ENCODE measurements around the gene FSCB.

The FSCB gene

GRCh38 chr14:44462381-44462780, 44.7 kb downstream of the FSCB start:
- Histone ChIP-seq H3K9me3 (ENCODE audit: control insufficient read depth, low read length) (no peaks in the 10 kb centered on the region), H3K4me1 (no peaks in the 10 kb centered on the region), H3K4me3 (ENCODE audit: low read depth, low read length) (no peak overlapping the region), H3K9ac (no peak overlapping the region), H3K79me2 (no peaks in the 10 kb centered on the region), H3K36me3 (ENCODE audit: control insufficient read depth, insufficient read depth, low read length) (no peaks in the 10 kb centered on the region), H3K27me3 (ENCODE audit: control insufficient read depth, insufficient read depth, low read length) (no peaks in the 10 kb centered on the region), H3K4me2 (ENCODE audit: low read length) (no peak overlapping the region), H2AFZ (no peak overlapping the region), H3K27ac (no peak overlapping the region)
- no peak for TF ChIP-seq CTCF (IDR thresholded peaks at IDR 0.05)

- H3K79me2 ChIP-seq = no peaks in the 10 kb centered on the region
- no peak overlapping the region for H2AFZ ChIP-seq
- H3K4me1 ChIP-seq = no peaks in the 10 kb centered on the region
- H3K4me3 ChIP-seq (ENCODE audit: low read depth, low read length) = no peak overlapping the region
- no peak overlapping the region for H3K9ac ChIP-seq
- no peaks in the 10 kb centered on the region for H3K36me3 ChIP-seq (ENCODE audit: control insufficient read depth, insufficient read depth, low read length)
- H3K9me3 ChIP-seq (ENCODE audit: control insufficient read depth, low read length) = no peaks in the 10 kb centered on the region
- H3K4me2 ChIP-seq (ENCODE audit: low read length) = no peak overlapping the region
- TF ChIP-seq CTCF (IDR thresholded peaks at IDR 0.05) = no peak
- H3K27me3 ChIP-seq (ENCODE audit: control insufficient read depth, insufficient read depth, low read length) = no peaks in the 10 kb centered on the region
- no peak overlapping the region for H3K27ac ChIP-seq
Observed at GRCh38 chr14:44461811-44462210, 45.3 kb downstream of the FSCB start.
